HG03064 (cell line): ENCODE results near the gene CDH4.

Experiments
- ATAC-seq: cut with Tn5 transposase; IDR thresholded peaks from one replicate; pipeline ENCODE4 v1.9.1; 2021; ENCODE audit warnings: low read depth; ENCODE audit not compliant: unreplicated experiment

CDH4 gene

GRCh38 chr20:61352346-61353260 lies 100.5 kb downstream of the CDH4 start:
- no peak for ATAC-seq

- ATAC-seq: no peak
Measured at GRCh38 chr20:61353261-61354000, 101.4 kb downstream of the CDH4 start.

DNA sequence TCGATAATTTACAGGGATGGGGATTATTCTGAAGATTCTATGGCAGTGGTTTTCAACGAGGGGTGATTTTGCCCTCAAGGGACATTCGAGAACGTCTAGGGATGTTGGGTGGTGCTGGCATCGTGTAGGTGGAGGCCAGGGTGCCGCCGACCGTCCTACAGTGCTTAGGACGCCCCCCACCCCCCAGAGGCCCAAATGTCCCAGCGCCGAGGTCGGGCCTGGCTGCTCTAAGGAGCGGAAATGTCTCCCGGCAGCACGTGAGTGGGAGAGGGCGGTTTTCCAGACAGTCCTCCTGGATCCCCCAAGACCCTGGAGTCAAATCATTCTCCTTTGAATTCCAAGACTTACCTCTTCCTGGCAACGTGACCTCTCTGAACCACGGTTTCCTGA lies 101.9 kb downstream of the CDH4 start:
- no peak for ATAC-seq

DNA sequence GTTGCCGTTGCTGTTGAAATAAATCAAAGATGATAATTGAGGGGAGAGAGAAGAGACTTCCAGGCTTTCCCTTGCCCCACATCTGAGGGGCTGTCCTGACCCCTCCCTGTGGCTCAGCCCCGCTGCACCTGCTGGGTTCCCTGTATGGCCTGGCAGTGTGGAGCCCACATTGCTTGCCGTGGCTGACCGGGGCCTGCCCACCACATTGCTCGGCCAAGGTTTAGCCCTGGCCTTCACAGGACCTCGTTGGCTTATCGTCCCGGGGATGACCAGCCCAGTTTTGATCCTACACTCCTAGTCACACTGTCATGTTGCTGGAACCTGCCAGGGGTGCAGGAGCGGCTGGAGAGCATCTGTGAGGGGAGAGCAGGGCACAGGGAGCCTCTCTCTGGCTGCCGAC lies 102.4 kb downstream of the CDH4 start:
- ATAC-seq: no peak

- ATAC-seq: no peak
Measured at GRCh38 chr20:61354901-61355495, 102.9 kb downstream of the CDH4 start.

- ATAC-seq: no peak
Measured at GRCh38 chr20:61355585-61355984, 103.5 kb downstream of the CDH4 start.

- ATAC-seq: no peak
Measured at GRCh38 chr20:61356196-61356595, 104.1 kb downstream of the CDH4 start.

GRCh38 chr20:61357119-61357518 lies 105.1 kb downstream of the CDH4 start:
- ATAC-seq: no peak

DNA sequence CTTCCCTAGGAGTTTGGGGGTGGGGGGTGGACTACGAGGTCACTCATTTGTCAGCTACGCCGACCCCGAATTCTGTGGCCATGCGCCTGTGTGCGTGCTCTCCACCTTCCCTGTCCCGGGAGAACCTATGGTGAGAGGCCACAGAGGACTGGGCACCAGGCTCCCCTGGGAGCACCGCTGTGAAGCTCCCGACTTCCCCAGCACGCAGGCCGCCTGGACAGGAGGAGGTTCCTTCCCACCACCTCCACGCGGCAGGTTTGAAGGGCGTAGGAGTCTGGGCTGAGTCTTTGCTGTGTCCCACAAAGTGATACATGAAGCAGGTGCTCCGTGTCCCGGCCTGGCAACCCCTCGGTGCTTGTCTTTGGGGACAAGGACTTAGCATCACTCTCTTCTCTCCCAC lies 107.2 kb downstream of the CDH4 start:
- no peak for ATAC-seq

- no peak for ATAC-seq
Measured at GRCh38 chr20:61360296-61360695, 108.2 kb downstream of the CDH4 start.

GRCh38 chr20:61360940-61361339 lies 108.9 kb downstream of the CDH4 start:
- ATAC-seq: no peak

GRCh38 chr20:61361501-61361900 lies 109.4 kb downstream of the CDH4 start:
- ATAC-seq: no peak

DNA sequence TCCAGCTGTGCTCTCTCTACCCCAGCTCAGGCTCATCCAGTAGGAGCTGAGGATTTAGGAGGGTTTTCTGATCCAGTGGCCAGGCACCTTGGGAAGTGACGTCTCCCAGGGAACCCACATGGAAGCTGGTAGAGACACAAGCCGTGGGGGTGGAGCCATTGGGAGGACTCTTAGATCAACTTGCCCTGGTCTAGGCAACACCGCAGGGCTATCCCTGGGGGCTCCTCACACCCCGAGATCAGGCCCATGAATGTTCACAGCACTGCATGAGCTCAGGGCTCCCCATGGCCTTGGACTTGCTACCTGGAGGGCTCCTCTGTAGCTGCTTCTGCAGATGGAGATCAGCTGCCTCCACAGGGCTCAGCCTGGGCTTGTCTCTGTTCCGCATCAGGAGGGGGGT lies 112.1 kb downstream of the CDH4 start:
- no peak for ATAC-seq

DNA sequence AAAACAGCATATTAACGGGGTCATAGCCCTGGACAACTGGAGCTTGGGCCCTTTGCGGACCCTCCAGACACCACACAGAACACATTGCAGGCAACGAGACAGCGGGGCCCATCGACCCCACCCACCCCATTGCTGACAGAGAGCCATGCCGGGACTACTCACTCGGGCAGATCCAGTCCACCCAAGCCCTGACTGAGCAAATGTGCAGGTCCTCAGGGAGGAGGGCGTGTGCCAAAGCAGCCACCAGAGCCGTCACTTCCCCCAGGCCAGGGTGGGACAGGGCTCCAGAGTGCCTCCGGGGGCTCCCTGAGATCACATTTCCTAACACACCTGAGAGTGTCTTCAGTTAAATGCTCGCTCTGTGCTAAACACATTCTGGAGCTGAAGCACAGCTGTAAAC lies 114.9 kb downstream of the CDH4 start:
- no peak for ATAC-seq

- no peak for ATAC-seq
Measured at GRCh38 chr20:61369731-61370520, 117.9 kb downstream of the CDH4 start.

DNA sequence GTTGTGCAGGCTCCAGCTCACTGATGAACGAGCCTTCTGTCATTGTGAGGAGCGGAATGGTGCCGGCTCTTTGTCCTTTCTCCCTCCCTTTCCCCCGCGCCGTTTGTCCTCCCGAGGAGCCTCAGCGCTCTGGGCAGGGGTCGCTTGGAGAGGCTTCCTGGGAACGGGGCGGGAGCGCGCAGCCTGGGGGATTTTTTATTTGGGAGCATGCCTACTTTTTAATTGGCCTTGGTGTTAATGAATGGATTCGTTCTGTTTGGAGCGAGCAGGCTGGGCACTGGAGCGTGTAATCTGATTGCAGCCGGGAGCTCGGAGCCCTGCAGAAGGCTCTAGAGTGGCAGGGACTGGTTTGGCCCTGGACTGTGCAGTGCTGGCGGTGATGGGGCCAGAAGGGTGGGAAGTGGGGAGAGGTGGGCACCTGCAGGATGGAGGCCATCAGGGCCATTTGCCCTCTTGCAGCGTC lies 118.8 kb downstream of the CDH4 start:
- no peak for ATAC-seq

DNA sequence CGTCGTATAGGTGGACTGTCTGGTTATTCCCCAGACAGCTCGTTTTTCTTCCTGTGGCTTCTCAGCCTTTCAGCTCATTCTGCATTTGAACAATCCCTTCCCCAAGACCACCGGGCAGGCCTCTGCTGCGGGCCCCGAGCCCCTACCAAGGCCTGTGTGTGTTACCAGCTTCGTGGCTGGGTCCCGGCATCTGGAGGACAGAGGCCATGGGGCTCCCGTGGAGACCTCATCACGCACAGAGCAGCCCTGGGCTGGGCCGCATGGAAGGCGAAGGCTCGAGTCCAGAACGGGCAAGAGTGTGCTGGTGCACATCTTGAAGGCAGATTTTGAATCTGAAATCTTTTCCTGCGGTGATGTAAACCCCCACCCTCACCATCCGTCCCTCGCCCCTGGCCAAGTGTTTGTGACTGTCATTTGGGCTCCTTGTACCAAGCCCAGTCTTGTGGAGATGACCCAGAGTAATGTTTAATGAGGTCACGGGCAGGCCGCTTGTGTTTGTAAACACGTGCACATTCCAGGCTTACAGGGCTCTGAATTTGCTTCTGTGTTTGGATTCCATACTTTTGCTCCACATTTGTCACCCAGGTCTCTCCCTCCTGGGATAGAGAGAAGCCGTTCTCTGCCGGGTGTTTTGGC lies 119.6 kb downstream of the CDH4 start:
- ATAC-seq: no peak

GRCh38 chr20:61372137-61373054 lies 120.3 kb downstream of the CDH4 start:
- ATAC-seq: no peak

GRCh38 chr20:61373055-61373399 lies 121.0 kb downstream of the CDH4 start:
- ATAC-seq: no peak
